Measurements from ENCODE around the gene MAPKAP1.

The MAPKAP1 gene

GRCh38 chr9:125428902-125429467 is 278.0 kb downstream of the MAPKAP1 start:
- Histone ChIP-seq H3K27ac (no peak overlapping the region), H3K4me3 (no peak overlapping the region), H3K9ac (ENCODE audit: insufficient read length) (no peak overlapping the region), H3K9me3 (ENCODE audit: low read depth, low read length) (no peaks in the 10 kb centered on the region), H3K36me3 (ENCODE audit: insufficient read depth, low read length) (no peaks in the 10 kb centered on the region)
- DNase-seq (ENCODE audit: low read depth, low spot score), result no peak
- TF ChIP-seq FOXP2 (optimal IDR thresholded peaks at IDR 0.05; ENCODE audit: control extremely low read depth, extremely low read length, insufficient read depth) (no peak), EZH2 (IDR thresholded peaks at IDR 0.05) (no peak)

GRCh38 chr9:125428060-125428901 is 278.7 kb downstream of the MAPKAP1 start:
- Histone ChIP-seq H3K9ac (ENCODE audit: insufficient read length) (no peak overlapping the region), H3K4me3 (no peak overlapping the region), H3K27ac (no peak overlapping the region), H3K36me3 (ENCODE audit: insufficient read depth, low read length) (no peaks in the 10 kb centered on the region), H3K9me3 (ENCODE audit: low read depth, low read length) (no peaks in the 10 kb centered on the region)
- no peak for DNase-seq (ENCODE audit: low read depth, low spot score)
- TF ChIP-seq FOXP2 (optimal IDR thresholded peaks at IDR 0.05; ENCODE audit: control extremely low read depth, extremely low read length, insufficient read depth) (no peak), EZH2 (IDR thresholded peaks at IDR 0.05) (no peak)

- no peaks in the 10 kb centered on the region for H3K36me3 ChIP-seq (ENCODE audit: insufficient read depth, low read length)
- no peak overlapping the region for H3K27ac ChIP-seq
- no peak overlapping the region for H3K4me3 ChIP-seq
- DNase-seq (ENCODE audit: low read depth, low spot score), result no peak
- no peaks in the 10 kb centered on the region for H3K9me3 ChIP-seq (ENCODE audit: low read depth, low read length)
- TF ChIP-seq EZH2 (IDR thresholded peaks at IDR 0.05) (no peak), FOXP2 (optimal IDR thresholded peaks at IDR 0.05; ENCODE audit: control extremely low read depth, extremely low read length, insufficient read depth) (no peak), POLR2AphosphoS5 (IDR thresholded peaks at IDR 0.05; ENCODE audit: borderline replicate concordance, low read depth, low read length) (no peak)
- no peak overlapping the region for H3K9ac ChIP-seq (ENCODE audit: insufficient read length)
These were observed 279.5 kb downstream of the MAPKAP1 start for GRCh38 chr9:125427556-125427955.

- Histone ChIP-seq H3K9ac (ENCODE audit: insufficient read length) (no peak overlapping the region), H3K27ac (no peak overlapping the region), H3K4me3 (no peak overlapping the region), H3K36me3 (ENCODE audit: insufficient read depth, low read length) (no peaks in the 10 kb centered on the region), H3K9me3 (ENCODE audit: low read depth, low read length) (no peaks in the 10 kb centered on the region)
- DNase-seq (ENCODE audit: low read depth, low spot score), result no peak
- TF ChIP-seq POLR2AphosphoS5 (IDR thresholded peaks at IDR 0.05; ENCODE audit: borderline replicate concordance, low read depth, low read length) (no peak), FOXP2 (optimal IDR thresholded peaks at IDR 0.05; ENCODE audit: control extremely low read depth, extremely low read length, insufficient read depth) (no peak), EZH2 (IDR thresholded peaks at IDR 0.05) (no peak)
These were observed 280.1 kb downstream of the MAPKAP1 start for GRCh38 chr9:125426926-125427325.

GRCh38 chr9:125425901-125426515 is 281.0 kb downstream of the MAPKAP1 start:
- H3K9me3 ChIP-seq (ENCODE audit: low read depth, low read length), result no peaks in the 10 kb centered on the region
- no peak overlapping the region for H3K9ac ChIP-seq (ENCODE audit: insufficient read length)
- DNase-seq (ENCODE audit: low read depth, low spot score), result no peak
- H3K4me3 ChIP-seq, result no peak overlapping the region
- H3K27ac ChIP-seq, result peak overlapping the region; percentile 13; the same call in 1 of the 2 replicates
- no peaks in the 10 kb centered on the region for H3K36me3 ChIP-seq (ENCODE audit: insufficient read depth, low read length)
- TF ChIP-seq FOXP2 (optimal IDR thresholded peaks at IDR 0.05; ENCODE audit: control extremely low read depth, extremely low read length, insufficient read depth) (no peak), EZH2 (IDR thresholded peaks at IDR 0.05) (no peak), POLR2AphosphoS5 (IDR thresholded peaks at IDR 0.05; ENCODE audit: borderline replicate concordance, low read depth, low read length) (no peak)

- H3K9me3 ChIP-seq (ENCODE audit: low read depth, low read length), result no peaks in the 10 kb centered on the region
- no peak overlapping the region for H3K4me3 ChIP-seq
- no peaks in the 10 kb centered on the region for H3K36me3 ChIP-seq (ENCODE audit: insufficient read depth, low read length)
- peak overlapping the region; percentile 13; the same call in 1 of the 2 replicates for H3K27ac ChIP-seq
- TF ChIP-seq FOXP2 (optimal IDR thresholded peaks at IDR 0.05; ENCODE audit: control extremely low read depth, extremely low read length, insufficient read depth) (no peak), POLR2AphosphoS5 (IDR thresholded peaks at IDR 0.05; ENCODE audit: borderline replicate concordance, low read depth, low read length) (no peak), EZH2 (IDR thresholded peaks at IDR 0.05) (no peak)
- no peak overlapping the region for H3K9ac ChIP-seq (ENCODE audit: insufficient read length)
- no peak for DNase-seq (ENCODE audit: low read depth, low spot score)
These were observed 281.7 kb downstream of the MAPKAP1 start for GRCh38 chr9:125425170-125425897.

- Histone ChIP-seq H3K36me3 (ENCODE audit: insufficient read depth, low read length) (no peaks in the 10 kb centered on the region), H3K9me3 (ENCODE audit: low read depth, low read length) (no peaks in the 10 kb centered on the region), H3K4me3 (no peak overlapping the region), H3K9ac (ENCODE audit: insufficient read length) (no peak overlapping the region), H3K27ac (no peak overlapping the region)
- no peak for DNase-seq (ENCODE audit: low read depth, low spot score)
- TF ChIP-seq EZH2 (IDR thresholded peaks at IDR 0.05) (no peak), POLR2AphosphoS5 (IDR thresholded peaks at IDR 0.05; ENCODE audit: borderline replicate concordance, low read depth, low read length) (no peak), FOXP2 (optimal IDR thresholded peaks at IDR 0.05; ENCODE audit: control extremely low read depth, extremely low read length, insufficient read depth) (no peak)
These were observed 283.0 kb downstream of the MAPKAP1 start for GRCh38 chr9:125423964-125424363.

- H3K27ac ChIP-seq, result no peak overlapping the region
- H3K4me3 ChIP-seq, result no peak overlapping the region
- no peak overlapping the region for H3K9ac ChIP-seq (ENCODE audit: insufficient read length)
- TF ChIP-seq FOXP2 (optimal IDR thresholded peaks at IDR 0.05; ENCODE audit: control extremely low read depth, extremely low read length, insufficient read depth) (no peak), EZH2 (IDR thresholded peaks at IDR 0.05) (no peak), POLR2AphosphoS5 (IDR thresholded peaks at IDR 0.05; ENCODE audit: borderline replicate concordance, low read depth, low read length) (no peak)
- H3K36me3 ChIP-seq (ENCODE audit: insufficient read depth, low read length), result no peaks in the 10 kb centered on the region
- DNase-seq (ENCODE audit: low read depth, low spot score), result no peak
- no peaks in the 10 kb centered on the region for H3K9me3 ChIP-seq (ENCODE audit: low read depth, low read length)
These were observed 284.2 kb downstream of the MAPKAP1 start for GRCh38 chr9:125422853-125423252.
